Hepatocyte (in vitro differentiated cells): ENCODE data around the gene SREK1IP1.

Experiments
- CTCF ChIP-seq: fragments of 200-600 bp; sonication (generic); IDR thresholded peaks from 2 replicates; pipeline ENCODE4 v1.5.1; 2016; ENCODE audit warnings: antibody characterized with exemption, mild to moderate bottlenecking; ENCODE audit not compliant: poor library complexity
- EZH2 ChIP-seq: fragments of 200-600 bp; sonication (generic); IDR thresholded peaks from 2 replicates; pipeline ENCODE4 v1.6.1; 2016; ENCODE audit warnings: antibody characterized with exemption, mild to moderate bottlenecking, borderline replicate concordance
- EZH2phosphoT487 ChIP-seq: fragments of 200-600 bp; sonication (generic); IDR thresholded peaks from one replicate; pipeline ENCODE4 v1.6.1; 2018; ENCODE audit warnings: antibody characterized with exemption, mild to moderate bottlenecking, low read depth, moderate library complexity; ENCODE audit not compliant: unreplicated experiment, severe bottlenecking

- no peak for TF ChIP-seq CTCF
- TF ChIP-seq EZH2, result no peak
- TF ChIP-seq EZH2phosphoT487, result no peak
Measured at GRCh38 chr5:64693636-64694035, 74.9 kb downstream of the SREK1IP1 start.
